Loucy (cell line): ENCODE measurements around the gene ESYT2.
A peak's percentile ranks its signal among the peaks of the same experiment; 100 is the strongest.

Experiments used
- H2AFZ ChIP-seq: fragments of 200-600 bp; sonication (generic); 2 replicates; pipeline ENCODE4 v1.6.0; 2016; ENCODE audit warnings: antibody characterized with exemption, mild to moderate bottlenecking, low read length, moderate library complexity
- H3F3A ChIP-seq: fragments of 200-600 bp; 2 replicates; pipeline ENCODE4 v1.6.0; 2016; ENCODE audit warnings: antibody characterized with exemption, low read depth, mild to moderate bottlenecking
- H3K27me3 ChIP-seq: fragments of 200-600 bp; sonication (generic); 2 replicates; pipeline ENCODE4 v1.6.1; 2014; ENCODE audit warnings: low read length, mild to moderate bottlenecking; ENCODE audit not compliant: insufficient read depth, poor library complexity, severe bottlenecking
- H3K36me3 ChIP-seq: fragments of 200-600 bp; sonication (generic); 2 replicates; pipeline ENCODE4 v1.6.1; 2016; ENCODE audit warnings: low read length; ENCODE audit not compliant: insufficient read depth
- H3K4me1 ChIP-seq: fragments of 200-600 bp; sonication (generic); 2 replicates; pipeline ENCODE4 v1.5.1; 2014; ENCODE audit warnings: low read length, mild to moderate bottlenecking; ENCODE audit not compliant: insufficient read depth, poor library complexity, severe bottlenecking
- H3K4me2 ChIP-seq: fragments of 200-600 bp; sonication (generic); 2 replicates; pipeline ENCODE4 v1.6.0; 2014; ENCODE audit warnings: antibody characterized with exemption, low read length, low read depth, mild to moderate bottlenecking; ENCODE audit not compliant: poor library complexity, severe bottlenecking
- H3K4me3 ChIP-seq: fragments of 200-600 bp; sonication (generic); 2 replicates; pipeline ENCODE4 v1.5.1; 2014; ENCODE audit warnings: low read length, mild to moderate bottlenecking, mixed read lengths; ENCODE audit not compliant: poor library complexity, severe bottlenecking
- H3K79me2 ChIP-seq: fragments of 200-600 bp; sonication (generic); 2 replicates; pipeline ENCODE4 v1.6.1; 2014; ENCODE audit warnings: low read length; ENCODE audit not compliant: insufficient read depth
- H3K9ac ChIP-seq: fragments of 200-600 bp; sonication (generic); 2 replicates; pipeline ENCODE4 v1.6.0; 2014; ENCODE audit warnings: mild to moderate bottlenecking, low read depth, low read length, moderate library complexity; ENCODE audit not compliant: poor library complexity, severe bottlenecking
- H3K9me2 ChIP-seq: fragments of 200-600 bp; sonication (generic); replicated peaks from 2 replicates; pipeline ENCODE4 v1.6.1; 2016; ENCODE audit warnings: low read depth, low read length, mixed read lengths
- H3K9me3 ChIP-seq: fragments of 200-600 bp; sonication (generic); 2 replicates; pipeline ENCODE4 v1.6.1; 2014; ENCODE audit warnings: mild to moderate bottlenecking, antibody characterized with exemption, low read length, low read depth; ENCODE audit not compliant: insufficient read depth
- H4K20me1 ChIP-seq: fragments of 200-600 bp; sonication (generic); 2 replicates; pipeline ENCODE4 v1.6.0; 2014; ENCODE audit warnings: antibody characterized with exemption, low read length, mild to moderate bottlenecking; ENCODE audit not compliant: insufficient read depth, poor library complexity, severe bottlenecking
- CTCF ChIP-seq: fragments of 200-600 bp; sonication (generic); conservative IDR thresholded peaks from 2 replicates; pipeline ENCODE4 v1.5.1; 2014; ENCODE audit warnings: mild to moderate bottlenecking, antibody characterized with exemption, low read length
- EZH2phosphoT487 ChIP-seq: fragments of 200-600 bp; IDR thresholded peaks from 2 replicates; pipeline ENCODE4 v1.6.1; 2018; ENCODE audit warnings: antibody characterized with exemption, mild to moderate bottlenecking, moderate library complexity, borderline replicate concordance

The ESYT2 gene

GRCh38 chr7:158865977-158866376, 36.7 kb upstream of the ESYT2 start:
- no peak overlapping the region; the same call in 1 of the 2 replicates for H2AFZ ChIP-seq
- no peaks in the 10 kb centered on the region for H3F3A ChIP-seq
- peak overlapping the region; percentile 4 for H3K9ac ChIP-seq
- peak overlapping the region; percentile 18 for H3K4me3 ChIP-seq
- H3K4me1 ChIP-seq = peaks cover 22% of the 10 kb centered on the region
- no peaks in the 10 kb centered on the region for H3K36me3 ChIP-seq
- no peaks in the 10 kb centered on the region for H3K79me2 ChIP-seq
- TF ChIP-seq CTCF (peak; percentile 17; the same call in 1 of the 2 replicates), EZH2phosphoT487 (no peak)
- no peaks in the 10 kb centered on the region for H3K27me3 ChIP-seq
- no peaks in the 10 kb centered on the region for H3K9me3 ChIP-seq
- peak overlapping the region; percentile 55 for H3K4me2 ChIP-seq
- H3K9me2 ChIP-seq = no peaks in the 10 kb centered on the region
- H4K20me1 ChIP-seq = no peaks in the 10 kb centered on the region

- Histone ChIP-seq H3K36me3 (no peaks in the 10 kb centered on the region), H3K9ac (no peak overlapping the region), H4K20me1 (no peaks in the 10 kb centered on the region), H3K79me2 (no peaks in the 10 kb centered on the region), H3K4me3 (peak overlapping the region; percentile 18), H3K4me2 (peak overlapping the region; percentile 55), H3F3A (no peaks in the 10 kb centered on the region), H3K9me3 (no peaks in the 10 kb centered on the region), H3K9me2 (no peaks in the 10 kb centered on the region), H3K4me1 (peaks cover 22% of the 10 kb centered on the region), H2AFZ (no peak overlapping the region; the same call in 1 of the 2 replicates), H3K27me3 (no peaks in the 10 kb centered on the region)
- no peak for TF ChIP-seq CTCF
Observed at GRCh38 chr7:158865462-158865922, 36.2 kb upstream of the ESYT2 start.

- no peaks in the 10 kb centered on the region for H4K20me1 ChIP-seq
- no peaks in the 10 kb centered on the region for H3K9me2 ChIP-seq
- H3K4me3 ChIP-seq = no peak overlapping the region
- no peak overlapping the region for H2AFZ ChIP-seq
- H3K27me3 ChIP-seq = no peaks in the 10 kb centered on the region
- peak overlapping the region; percentile 55 for H3K4me2 ChIP-seq
- H3F3A ChIP-seq = no peaks in the 10 kb centered on the region
- H3K9me3 ChIP-seq = no peaks in the 10 kb centered on the region
- no peaks in the 10 kb centered on the region for H3K36me3 ChIP-seq
- H3K4me1 ChIP-seq = peaks cover 22% of the 10 kb centered on the region
- no peaks in the 10 kb centered on the region for H3K79me2 ChIP-seq
- no peak overlapping the region for H3K9ac ChIP-seq
- TF ChIP-seq CTCF (no peak), EZH2phosphoT487 (no peak)
Observed at GRCh38 chr7:158864833-158865232, 35.5 kb upstream of the ESYT2 start.
